ENCODE data around the gene MLX. TPM values are rescaled to one million over a fixed set of nuclear protein-coding genes. Genes with fewer than 3 reads are reported as not detected.

MLX gene
- total and polyA plus RNA-seq, 3 donors from 2014 or later: 26.7 to 38.6 (median 27.6) TPM

DNA sequence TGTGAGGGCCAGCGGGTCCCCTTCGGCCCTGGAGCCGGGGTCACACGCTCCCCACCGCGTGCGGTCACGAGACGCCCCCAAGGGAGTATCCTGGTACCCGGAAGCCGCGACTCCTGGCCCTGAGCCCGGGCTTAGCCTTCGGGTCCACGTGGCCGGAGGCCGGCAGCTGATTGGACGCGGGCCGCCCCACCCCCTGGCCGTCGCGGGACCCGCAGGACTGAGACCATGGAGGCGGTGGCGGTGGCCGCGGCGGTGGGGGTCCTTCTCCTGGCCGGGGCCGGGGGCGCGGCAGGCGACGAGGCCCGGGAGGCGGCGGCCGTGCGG is 30.9 kb upstream of the MLX start, which contains the start of gene NAGLU:
TSS of gene NAGLU (plus strand) at position 194 of the 324 bp plus-strand sequence. CDS start at position 226, 32 bp downstream.
- H3K4me3 ChIP-seq: peak within 1 kb of the TSS; percentile 71 to 83
- 1% methylated on average over 36 of the region's 40 CpGs; no CpG with 5 or more reads in 1 of the 2 donors for WGBS, 2 donors
- intact Hi-C loops (cut with DNase I; ENCODE audit: low total_unique reads): no loop called here
- peak; percentile 98 for DNase-seq
- no peaks in the 10 kb centered on the region for H3K36me3 ChIP-seq (ENCODE audit: low read depth, missing control alignments)
- peak; percentile 58 for TF ChIP-seq POLR2A (IDR thresholded peaks at IDR 0.05)
- TF ChIP-seq, protein P1, sequence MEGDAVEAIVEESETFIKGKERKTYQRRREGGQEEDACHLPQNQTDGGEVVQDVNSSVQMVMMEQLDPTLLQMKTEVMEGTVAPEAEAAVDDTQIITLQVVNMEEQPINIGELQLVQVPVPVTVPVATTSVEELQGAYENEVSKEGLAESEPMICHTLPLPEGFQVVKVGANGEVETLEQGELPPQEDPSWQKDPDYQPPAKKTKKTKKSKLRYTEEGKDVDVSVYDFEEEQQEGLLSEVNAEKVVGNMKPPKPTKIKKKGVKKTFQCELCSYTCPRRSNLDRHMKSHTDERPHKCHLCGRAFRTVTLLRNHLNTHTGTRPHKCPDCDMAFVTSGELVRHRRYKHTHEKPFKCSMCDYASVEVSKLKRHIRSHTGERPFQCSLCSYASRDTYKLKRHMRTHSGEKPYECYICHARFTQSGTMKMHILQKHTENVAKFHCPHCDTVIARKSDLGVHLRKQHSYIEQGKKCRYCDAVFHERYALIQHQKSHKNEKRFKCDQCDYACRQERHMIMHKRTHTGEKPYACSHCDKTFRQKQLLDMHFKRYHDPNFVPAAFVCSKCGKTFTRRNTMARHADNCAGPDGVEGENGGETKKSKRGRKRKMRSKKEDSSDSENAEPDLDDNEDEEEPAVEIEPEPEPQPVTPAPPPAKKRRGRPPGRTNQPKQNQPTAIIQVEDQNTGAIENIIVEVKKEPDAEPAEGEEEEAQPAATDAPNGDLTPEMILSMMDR (IDR thresholded peaks at IDR 0.05): peak in 1 of 3 experiments; percentile 22
- H3K4me1 ChIP-seq: peaks cover 19% of the 10 kb centered on the region
- no peaks in the 10 kb centered on the region for H3K9me3 ChIP-seq
- no peaks in the 10 kb centered on the region for H3K27me3 ChIP-seq
- H3K27ac ChIP-seq: peak within 1 kb of the TSS; percentile 81 to 97

- Histone ChIP-seq H3K4me1 (peaks cover 19% of the 10 kb centered on the region), H3K27ac (peak overlapping the region; percentile 33 to 97), H3K9me3 (no peaks in the 10 kb centered on the region), H3K4me3 (peak overlapping the region; percentile 71 to 83), H3K36me3 (ENCODE audit: low read depth, missing control alignments) (no peaks in the 10 kb centered on the region), H3K27me3 (no peaks in the 10 kb centered on the region)
- intact Hi-C loops (cut with DNase I; ENCODE audit: low total_unique reads): no loop called here
- peak; percentile 84 for DNase-seq
- no peak for TF ChIP-seq POLR2A (IDR thresholded peaks at IDR 0.05)
- TF ChIP-seq, protein P1 (IDR thresholded peaks at IDR 0.05): no peak
- WGBS, 2 donors: 0 to 1% methylated on average over 7 to 53 of the region's 65 CpGs
These were observed 30.3 kb upstream of the MLX start for GRCh38 chr17:42536372-42537155.

DNA sequence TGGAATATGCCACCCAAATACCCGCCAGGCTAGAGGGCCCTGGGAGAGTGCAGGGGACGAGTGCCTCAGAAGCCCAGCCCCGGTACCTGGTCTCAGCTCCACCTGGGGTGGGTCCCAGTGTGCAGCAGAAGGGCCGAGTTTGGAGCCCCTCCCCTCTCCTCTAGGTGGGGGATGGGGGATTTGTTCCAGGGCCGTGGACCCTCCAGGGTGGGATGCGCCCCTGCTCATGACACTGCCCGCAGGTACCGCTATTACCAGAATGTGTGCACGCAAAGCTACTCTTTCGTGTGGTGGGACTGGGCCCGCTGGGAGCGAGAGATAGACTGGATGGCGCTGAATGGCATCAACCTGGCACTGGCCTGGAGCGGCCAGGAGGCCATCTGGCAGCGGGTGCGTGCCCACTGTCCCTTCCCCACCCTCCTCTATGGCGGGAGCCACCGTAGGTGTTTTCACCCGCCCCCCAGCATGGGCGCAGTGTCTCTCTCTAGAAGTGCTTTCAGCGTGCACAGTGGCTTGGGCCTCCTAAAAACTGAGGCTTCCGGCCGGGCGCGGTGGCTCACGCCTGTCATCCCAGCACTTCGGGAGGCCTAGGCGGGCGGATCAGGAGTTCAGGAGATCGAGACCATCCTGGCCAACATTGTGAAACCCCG is 29.6 kb upstream of the MLX start:
- WGBS, 2 donors: 61 to 69% methylated on average over 20 to 30 of the region's 31 CpGs
- no peak for TF ChIP-seq POLR2A (IDR thresholded peaks at IDR 0.05)
- TF ChIP-seq, protein P1 (IDR thresholded peaks at IDR 0.05): no peak
- Histone ChIP-seq H3K4me3 (peak overlapping the region; percentile 71 to 83), H3K27me3 (no peaks in the 10 kb centered on the region), H3K36me3 (ENCODE audit: low read depth, missing control alignments) (no peaks in the 10 kb centered on the region), H3K4me1 (peaks cover 17% of the 10 kb centered on the region), H3K9me3 (no peaks in the 10 kb centered on the region), H3K27ac (peak overlapping the region; percentile 33 to 97)
- DNase-seq: no peak
- intact Hi-C loops (cut with DNase I; ENCODE audit: low total_unique reads): no loop called here

DNA sequence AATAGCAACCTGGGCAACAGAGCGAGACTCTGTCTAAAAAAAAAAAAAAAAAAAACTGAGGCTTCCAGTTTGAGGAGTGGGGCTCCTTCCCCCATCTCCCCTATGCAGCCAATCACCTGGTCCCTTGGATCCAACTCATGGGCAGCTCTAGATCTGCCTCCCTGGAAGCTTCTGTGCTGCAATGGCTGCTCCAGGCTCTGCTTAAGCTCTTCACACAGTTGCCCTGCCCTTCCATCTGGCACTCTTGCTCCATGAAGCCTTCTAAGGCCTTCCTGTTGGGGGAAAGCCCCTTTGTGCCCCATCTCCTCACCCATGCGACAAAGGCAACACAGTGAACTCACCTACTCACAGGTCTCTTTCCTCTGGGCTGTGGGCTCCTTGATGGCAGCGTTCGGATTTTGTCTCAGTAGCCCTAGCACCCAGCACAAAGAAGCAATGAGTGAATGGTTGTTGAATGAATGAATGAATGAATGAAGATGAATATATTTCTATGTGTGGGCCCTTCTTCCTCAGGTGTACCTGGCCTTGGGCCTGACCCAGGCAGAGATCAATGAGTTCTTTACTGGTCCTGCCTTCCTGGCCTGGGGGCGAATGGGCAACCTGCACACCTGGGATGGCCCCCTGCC is 29.0 kb upstream of the MLX start:
- no peak overlapping the region for H3K27ac ChIP-seq
- TF ChIP-seq POLR2A (IDR thresholded peaks at IDR 0.05): no peak
- TF ChIP-seq, protein P1 (IDR thresholded peaks at IDR 0.05): no peak
- 81 to 84% methylated on average over 5 of the region's 5 CpGs for WGBS, 2 donors

More for the DNA sequence above, 29.0 kb upstream of the MLX start:
- Histone ChIP-seq H3K27me3 (no peaks in the 10 kb centered on the region), H3K9me3 (no peaks in the 10 kb centered on the region), H3K4me1 (peaks cover 17% of the 10 kb centered on the region), H3K36me3 (ENCODE audit: low read depth, missing control alignments) (no peaks in the 10 kb centered on the region), H3K4me3 (no peak overlapping the region)
- DNase-seq: no peak
- intact Hi-C loops (cut with DNase I; ENCODE audit: low total_unique reads): no loop called here
